BLaER1 treated with 17β-estradiol and CSF1 and Interleukin-3, amounts not matched to agents 10 nM and 100 nM (cell line): ENCODE measurements around the gene KLHL18.
A peak's percentile ranks its signal among the peaks of the same experiment; 100 is the strongest.
"Not testable (repeated sequence)": the region's sequence is repeated elsewhere in the genome, so short reads cannot be mapped to it uniquely, and the experiment has no call there.

ENCODE experiments used
- H3K27ac ChIP-seq, 11 experiments: shearing (Covaris generic); formaldehyde crosslinking; 2 replicates each; pipeline ENCODE4 v1.8.1; 2022
- H3K27me3 ChIP-seq, 11 experiments: shearing (Covaris generic); formaldehyde crosslinking; 2 replicates each; pipeline ENCODE4 v1.8.1; 2022
- H3K36me3 ChIP-seq, 11 experiments: shearing (Covaris generic); formaldehyde crosslinking; 2 replicates each; pipeline ENCODE4 v1.8.1; 2022
- H3K4me1 ChIP-seq, 10 experiments: shearing (Covaris generic); formaldehyde crosslinking; 2 replicates each; pipeline ENCODE4 v1.8.1; 2022
- H3K4me2 ChIP-seq, 11 experiments: shearing (Covaris generic); formaldehyde crosslinking; 2 replicates each; pipeline ENCODE4 v1.8.1; 2022
- H3K4me3 ChIP-seq, 10 experiments: shearing (Covaris generic); formaldehyde crosslinking; 2 replicates each; pipeline ENCODE4 v1.8.1; 2022
- H3K9ac ChIP-seq, 11 experiments: shearing (Covaris generic); formaldehyde crosslinking; 2 replicates each; pipeline ENCODE4 v1.8.1; 2022
- H3K9me3 ChIP-seq, 11 experiments: shearing (Covaris generic); formaldehyde crosslinking; replicated peaks in 1 of 11; 2 replicates each; pipeline ENCODE4 v1.8.1; 2022
- H4K20me1 ChIP-seq, 11 experiments: shearing (Covaris generic); formaldehyde crosslinking; 2 replicates each; pipeline ENCODE4 v1.8.1; 2022
- Cebpa-rat ChIP-seq, 11 experiments: shearing (Covaris generic); IDR thresholded peaks; 2 replicates each; pipeline ENCODE4 v1.8.1; 2022

KLHL18 gene

GRCh38 chr3:47296562-47297302 is 14.0 kb downstream of the KLHL18 start:
- Histone ChIP-seq H3K27ac (peak overlapping the region in 6 of 11 experiments; percentile 17 to 55 (median 25); a peak in 8 of 22 replicates), H3K36me3 (peaks cover 8 to 66% (median 42%) of the 10 kb centered on the region in 11 experiments), H3K9me3 (no peaks in the 10 kb centered on the region), H3K9ac (peak overlapping the region in 4 of 11 experiments; percentile 22 to 47 (median 38); a peak in 5 of 22 replicates), H3K4me2 (peak overlapping the region; percentile 54 to 99 (median 79)), H3K4me1 (peaks cover 18 to 74% (median 25%) of the 10 kb centered on the region in 10 experiments), H3K4me3 (peak overlapping the region in 5 of 10 experiments; percentile 1 to 41 (median 20); a peak in 6 of 20 replicates), H3K27me3 (no peaks in the 10 kb centered on the region), H4K20me1 (peaks cover 36 to 87% (median 69%) of the 10 kb centered on the region in 11 experiments; a peak in 20 of 22 replicates)
- TF ChIP-seq Cebpa-rat (IDR thresholded peaks at IDR 0.05): no peak

- Histone ChIP-seq H3K4me2 (no peak overlapping the region; a peak in 1 of 22 replicates), H3K27me3 (no peaks in the 10 kb centered on the region), H3K4me1 (peaks cover 15 to 72% (median 25%) of the 10 kb centered on the region in 10 experiments), H3K4me3 (no peak overlapping the region), H3K9me3 (no peaks in the 10 kb centered on the region), H3K27ac (no peak overlapping the region), H3K9ac (no peak overlapping the region), H4K20me1 (peaks cover 32 to 88% (median 58%) of the 10 kb centered on the region in 11 experiments; a peak in 20 of 22 replicates), H3K36me3 (peaks cover 18 to 75% (median 52%) of the 10 kb centered on the region in 11 experiments)
- no peak for TF ChIP-seq Cebpa-rat (IDR thresholded peaks at IDR 0.05)
These were observed 15.7 kb downstream of the KLHL18 start for GRCh38 chr3:47298439-47298838.

GRCh38 chr3:47299381-47300318 is 16.9 kb downstream of the KLHL18 start:
- no peak for TF ChIP-seq Cebpa-rat (IDR thresholded peaks at IDR 0.05)
- peaks cover 23 to 88% (median 46%) of the 10 kb centered on the region in 11 experiments; a peak in 19 of 22 replicates for H4K20me1 ChIP-seq
- H3K9me3 ChIP-seq: no peaks in the 10 kb centered on the region
- H3K9ac ChIP-seq: no peak overlapping the region
- H3K4me2 ChIP-seq: peak overlapping the region in 2 of 11 experiments; percentile 33 to 40; a peak in 5 of 22 replicates
- no peak overlapping the region for H3K27ac ChIP-seq
- no peak overlapping the region for H3K4me3 ChIP-seq
- no peaks in the 10 kb centered on the region for H3K27me3 ChIP-seq
- peaks cover 25 to 80% (median 60%) of the 10 kb centered on the region in 11 experiments for H3K36me3 ChIP-seq
- H3K4me1 ChIP-seq: peaks cover 15 to 61% (median 25%) of the 10 kb centered on the region in 10 experiments

GRCh38 chr3:47301456-47301855 is 18.7 kb downstream of the KLHL18 start:
- peaks cover 17 to 61% (median 26%) of the 10 kb centered on the region in 10 experiments for H3K4me1 ChIP-seq
- H4K20me1 ChIP-seq: peaks cover 9 to 81% (median 31%) of the 10 kb centered on the region in 11 experiments; a peak in 18 of 22 replicates
- H3K4me2 ChIP-seq: peak overlapping the region in 2 of 11 experiments; percentile 14 to 55; a peak in 2 of 22 replicates
- no peaks in the 10 kb centered on the region for H3K27me3 ChIP-seq
- TF ChIP-seq Cebpa-rat (IDR thresholded peaks at IDR 0.05): no peak
- peaks cover 25 to 68% (median 58%) of the 10 kb centered on the region in 11 experiments for H3K36me3 ChIP-seq
- no peaks in the 10 kb centered on the region for H3K9me3 ChIP-seq
- no peak overlapping the region for H3K4me3 ChIP-seq
- no peak overlapping the region for H3K27ac ChIP-seq
- H3K9ac ChIP-seq: no peak overlapping the region

- no peak overlapping the region for H3K9ac ChIP-seq
- H3K36me3 ChIP-seq: peaks cover 43 to 77% (median 59%) of the 10 kb centered on the region in 11 experiments
- no peak overlapping the region for H3K27ac ChIP-seq
- TF ChIP-seq Cebpa-rat (IDR thresholded peaks at IDR 0.05): no peak
- no peaks in the 10 kb centered on the region for H3K27me3 ChIP-seq
- H3K9me3 ChIP-seq: peaks cover 0 to 33% (median 21%) of the 10 kb centered on the region in 11 experiments; a peak in 15 of 22 replicates
- no peak overlapping the region for H3K4me3 ChIP-seq
- H3K4me1 ChIP-seq: peaks cover 4 to 33% (median 13%) of the 10 kb centered on the region in 10 experiments; a peak in 15 of 20 replicates
- H4K20me1 ChIP-seq: peaks cover 0 to 78% (median 11%) of the 10 kb centered on the region in 11 experiments; a peak in 12 of 22 replicates
- peak overlapping the region in 9 of 11 experiments; percentile 3 to 34 (median 17); a peak in 11 of 22 replicates for H3K4me2 ChIP-seq
These were observed 23.3 kb downstream of the KLHL18 start for GRCh38 chr3:47306022-47306421.

- H3K36me3 ChIP-seq: peaks cover 18 to 48% (median 31%) of the 10 kb centered on the region in 11 experiments
- not testable (repeated sequence) for H3K27me3 ChIP-seq, H3K4me3 ChIP-seq, H3K9ac ChIP-seq, H3K27ac ChIP-seq, H3K4me2 ChIP-seq
- peaks cover 0 to 71% (median 6%) of the 10 kb centered on the region in 11 experiments; a peak in 13 of 22 replicates for H4K20me1 ChIP-seq
- peaks cover 11 to 58% (median 30%) of the 10 kb centered on the region in 10 experiments; a peak in 17 of 20 replicates for H3K4me1 ChIP-seq
- peaks cover 0 to 33% (median 21%) of the 10 kb centered on the region in 11 experiments; a peak in 15 of 22 replicates for H3K9me3 ChIP-seq
These were observed 26.5 kb downstream of the KLHL18 start for GRCh38 chr3:47309231-47309630.

GRCh38 chr3:47310391-47310790 is 27.6 kb downstream of the KLHL18 start:
- Histone ChIP-seq H3K4me3 (no peak overlapping the region), H3K4me1 (peaks cover 23 to 61% (median 36%) of the 10 kb centered on the region in 10 experiments), H3K9ac (no peak overlapping the region), H4K20me1 (peaks cover 0 to 71% (median 16%) of the 10 kb centered on the region in 11 experiments; a peak in 12 of 22 replicates), H3K27me3 (no peaks in the 10 kb centered on the region), H3K36me3 (peaks cover 18 to 42% (median 24%) of the 10 kb centered on the region in 11 experiments), H3K9me3 (peaks cover 0 to 33% (median 21%) of the 10 kb centered on the region in 11 experiments; a peak in 15 of 22 replicates), H3K27ac (no peak overlapping the region), H3K4me2 (no peak overlapping the region)
- no peak for TF ChIP-seq Cebpa-rat (IDR thresholded peaks at IDR 0.05)
